ENCODE results near the gene AMBRA1. TPM values are rescaled to one million over a fixed set of nuclear protein-coding genes. Genes with fewer than 3 reads are reported as not detected.

AMBRA1 gene
- polyA plus RNA-seq, 1 donor from 2014 or later, result 34.5 TPM

- no peaks in the 10 kb centered on the region for H3K9me3 ChIP-seq (ENCODE audit: low read length)
- TF ChIP-seq MXI1 (conservative IDR thresholded peaks at IDR 0.05; ENCODE audit: poor library complexity, severe bottlenecking) (no peak), TAF1 (IDR thresholded peaks at IDR 0.05; ENCODE audit: low read depth) (peak; percentile 7)
- H3K27me3 ChIP-seq (ENCODE audit: insufficient read depth, low read depth, low read length), result peaks cover 48% of the 10 kb centered on the region
- H3K27ac ChIP-seq (ENCODE audit: low read length), result no peak overlapping the region
- H3K4me2 ChIP-seq (ENCODE audit: low read length), result peak overlapping the region; percentile 45
- H3K9ac ChIP-seq (ENCODE audit: low read length), result peak overlapping the region; percentile 57
- H3K79me2 ChIP-seq (replicated peaks; ENCODE audit: insufficient read depth, low read length), result no peaks in the 10 kb centered on the region
- H3K4me3 ChIP-seq (ENCODE audit: low read length), result peak overlapping the region; percentile 71
- H3F3A ChIP-seq (ENCODE audit: insufficient read depth, low read length, poor library complexity, severe bottlenecking), result no peaks in the 10 kb centered on the region
- H2AFZ ChIP-seq (ENCODE audit: low read depth, low read length), result no peak overlapping the region
- H3K36me3 ChIP-seq (ENCODE audit: insufficient read depth, low read length), result no peaks in the 10 kb centered on the region
- H3K9me2 ChIP-seq (ENCODE audit: insufficient read depth, low read length), result no peaks in the 10 kb centered on the region
- no peaks in the 10 kb centered on the region for H4K20me1 ChIP-seq (ENCODE audit: insufficient read depth)
Measured at GRCh38 chr11:46390331-46391171, 203.3 kb downstream of the AMBRA1 start.

GRCh38 chr11:46389450-46390330, 204.1 kb downstream of the AMBRA1 start:
- Histone ChIP-seq H3K9me3 (ENCODE audit: low read length) (no peaks in the 10 kb centered on the region), H3K79me2 (replicated peaks; ENCODE audit: insufficient read depth, low read length) (no peaks in the 10 kb centered on the region), H3K4me2 (ENCODE audit: low read length) (peak overlapping the region; percentile 45), H3K9ac (ENCODE audit: low read length) (peak overlapping the region; percentile 42), H3K36me3 (ENCODE audit: insufficient read depth, low read length) (no peaks in the 10 kb centered on the region), H3K27ac (ENCODE audit: low read length) (no peak overlapping the region), H2AFZ (ENCODE audit: low read depth, low read length) (no peak overlapping the region), H3F3A (ENCODE audit: insufficient read depth, low read length, poor library complexity, severe bottlenecking) (no peaks in the 10 kb centered on the region), H4K20me1 (ENCODE audit: insufficient read depth) (no peaks in the 10 kb centered on the region), H3K4me3 (ENCODE audit: low read length) (peak overlapping the region; percentile 71), H3K9me2 (ENCODE audit: insufficient read depth, low read length) (no peaks in the 10 kb centered on the region), H3K27me3 (ENCODE audit: insufficient read depth, low read depth, low read length) (peaks cover 48% of the 10 kb centered on the region)
- TF ChIP-seq RAD21 (conservative IDR thresholded peaks at IDR 0.05), result peak; percentile 92
- peak; percentile 96 for TF ChIP-seq CTCF (IDR thresholded peaks at IDR 0.05; ENCODE audit: poor library complexity, severe bottlenecking)
- TF ChIP-seq EP300 (conservative IDR thresholded peaks at IDR 0.05; ENCODE audit: poor library complexity, severe bottlenecking), result peak; percentile 19
- peak; percentile 94 for TF ChIP-seq MXI1 (conservative IDR thresholded peaks at IDR 0.05; ENCODE audit: poor library complexity, severe bottlenecking)
- TF ChIP-seq REST (IDR thresholded peaks at IDR 0.05; ENCODE audit: borderline replicate concordance), result no peak
- TF ChIP-seq EZH2 (IDR thresholded peaks at IDR 0.05; ENCODE audit: borderline replicate concordance, insufficient read depth, low read length, poor library complexity, severe bottlenecking), result no peak
- TF ChIP-seq SMC3 (conservative IDR thresholded peaks at IDR 0.05; ENCODE audit: poor library complexity), result peak; percentile 96
- TF ChIP-seq POLR2AphosphoS5 (IDR thresholded peaks at IDR 0.05), result no peak
- no peak for TF ChIP-seq TAF1 (IDR thresholded peaks at IDR 0.05; ENCODE audit: low read depth)

Data from neural cell (in vitro differentiated cells).